Ishikawa (cell line): Measurements from ENCODE around the gene ANO8.

ENCODE experiments used
- CEBPB ChIP-seq: IDR thresholded peaks from 2 replicates; pipeline ENCODE4 v1.6.1; 2012
- CREB1 ChIP-seq: IDR thresholded peaks from 2 replicates; pipeline ENCODE4 v1.6.1; 2012; ENCODE audit warnings: low read depth
- EGR1 ChIP-seq: IDR thresholded peaks from 2 replicates; pipeline ENCODE4 v1.6.1; 2012
- EP300 ChIP-seq: IDR thresholded peaks from 2 replicates; pipeline ENCODE4 v1.6.1; 2012; ENCODE audit warnings: borderline replicate concordance
- FOXM1 ChIP-seq: IDR thresholded peaks from 2 replicates; pipeline ENCODE4 v1.6.1; 2012; ENCODE audit warnings: low read depth, borderline replicate concordance
- NFIC ChIP-seq: IDR thresholded peaks from 2 replicates; pipeline ENCODE4 v1.6.1; 2012
- RAD21 ChIP-seq: IDR thresholded peaks from 2 replicates; pipeline ENCODE4 v1.6.1; 2012; ENCODE audit warnings: low read depth
- TAF1 ChIP-seq: IDR thresholded peaks from 2 replicates; pipeline ENCODE4 v1.6.1; 2012; ENCODE audit warnings: low read depth, mild to moderate bottlenecking
- TCF12 ChIP-seq: IDR thresholded peaks from 2 replicates; pipeline ENCODE4 v1.6.1; 2012; ENCODE audit warnings: low read depth
- TEAD4 ChIP-seq: IDR thresholded peaks from 2 replicates; pipeline ENCODE4 v1.6.1; 2012
- YY1 ChIP-seq: IDR thresholded peaks from 2 replicates; pipeline ENCODE4 v1.6.1; 2012; ENCODE audit warnings: low read depth
- ZBTB7A ChIP-seq: IDR thresholded peaks from 2 replicates; pipeline ENCODE4 v1.6.1; 2012; ENCODE audit warnings: low read depth
- TF ChIP-seq, protein P1 (sequence below): IDR thresholded peaks from 2 replicates; pipeline ENCODE4 v1.6.1; 2012
- TF ChIP-seq, protein P2 (sequence below): IDR thresholded peaks from 2 replicates; pipeline ENCODE4 v1.6.1; 2012; ENCODE audit warnings: low read depth, mild to moderate bottlenecking
- TF ChIP-seq, protein P3 (sequence below): IDR thresholded peaks from 2 replicates; pipeline ENCODE4 v1.6.1; 2012

The ANO8 gene, protein sequence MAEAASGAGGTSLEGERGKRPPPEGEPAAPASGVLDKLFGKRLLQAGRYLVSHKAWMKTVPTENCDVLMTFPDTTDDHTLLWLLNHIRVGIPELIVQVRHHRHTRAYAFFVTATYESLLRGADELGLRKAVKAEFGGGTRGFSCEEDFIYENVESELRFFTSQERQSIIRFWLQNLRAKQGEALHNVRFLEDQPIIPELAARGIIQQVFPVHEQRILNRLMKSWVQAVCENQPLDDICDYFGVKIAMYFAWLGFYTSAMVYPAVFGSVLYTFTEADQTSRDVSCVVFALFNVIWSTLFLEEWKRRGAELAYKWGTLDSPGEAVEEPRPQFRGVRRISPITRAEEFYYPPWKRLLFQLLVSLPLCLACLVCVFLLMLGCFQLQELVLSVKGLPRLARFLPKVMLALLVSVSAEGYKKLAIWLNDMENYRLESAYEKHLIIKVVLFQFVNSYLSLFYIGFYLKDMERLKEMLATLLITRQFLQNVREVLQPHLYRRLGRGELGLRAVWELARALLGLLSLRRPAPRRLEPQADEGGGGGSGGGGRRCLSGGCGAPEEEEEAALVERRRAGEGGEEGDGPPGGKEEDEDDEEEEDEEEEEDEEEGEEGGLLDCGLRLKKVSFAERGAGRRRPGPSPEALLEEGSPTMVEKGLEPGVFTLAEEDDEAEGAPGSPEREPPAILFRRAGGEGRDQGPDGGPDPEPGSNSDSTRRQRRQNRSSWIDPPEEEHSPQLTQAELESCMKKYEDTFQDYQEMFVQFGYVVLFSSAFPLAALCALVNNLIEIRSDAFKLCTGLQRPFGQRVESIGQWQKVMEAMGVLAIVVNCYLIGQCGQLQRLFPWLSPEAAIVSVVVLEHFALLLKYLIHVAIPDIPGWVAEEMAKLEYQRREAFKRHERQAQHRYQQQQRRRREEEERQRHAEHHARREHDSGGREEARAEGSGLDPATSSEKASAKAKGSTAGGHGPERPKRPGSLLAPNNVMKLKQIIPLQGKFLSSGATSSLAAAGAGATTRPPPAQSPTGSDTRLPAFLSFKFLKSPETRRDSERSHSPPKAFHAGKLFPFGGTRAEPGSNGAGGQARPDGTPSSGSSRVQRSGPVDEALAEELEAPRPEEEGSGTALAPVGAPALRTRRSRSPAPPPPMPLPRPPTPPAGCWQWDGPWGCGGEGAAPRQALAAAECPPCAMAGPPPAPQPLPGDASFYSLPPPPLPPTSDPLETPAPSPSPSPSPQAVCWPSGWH

DNA sequence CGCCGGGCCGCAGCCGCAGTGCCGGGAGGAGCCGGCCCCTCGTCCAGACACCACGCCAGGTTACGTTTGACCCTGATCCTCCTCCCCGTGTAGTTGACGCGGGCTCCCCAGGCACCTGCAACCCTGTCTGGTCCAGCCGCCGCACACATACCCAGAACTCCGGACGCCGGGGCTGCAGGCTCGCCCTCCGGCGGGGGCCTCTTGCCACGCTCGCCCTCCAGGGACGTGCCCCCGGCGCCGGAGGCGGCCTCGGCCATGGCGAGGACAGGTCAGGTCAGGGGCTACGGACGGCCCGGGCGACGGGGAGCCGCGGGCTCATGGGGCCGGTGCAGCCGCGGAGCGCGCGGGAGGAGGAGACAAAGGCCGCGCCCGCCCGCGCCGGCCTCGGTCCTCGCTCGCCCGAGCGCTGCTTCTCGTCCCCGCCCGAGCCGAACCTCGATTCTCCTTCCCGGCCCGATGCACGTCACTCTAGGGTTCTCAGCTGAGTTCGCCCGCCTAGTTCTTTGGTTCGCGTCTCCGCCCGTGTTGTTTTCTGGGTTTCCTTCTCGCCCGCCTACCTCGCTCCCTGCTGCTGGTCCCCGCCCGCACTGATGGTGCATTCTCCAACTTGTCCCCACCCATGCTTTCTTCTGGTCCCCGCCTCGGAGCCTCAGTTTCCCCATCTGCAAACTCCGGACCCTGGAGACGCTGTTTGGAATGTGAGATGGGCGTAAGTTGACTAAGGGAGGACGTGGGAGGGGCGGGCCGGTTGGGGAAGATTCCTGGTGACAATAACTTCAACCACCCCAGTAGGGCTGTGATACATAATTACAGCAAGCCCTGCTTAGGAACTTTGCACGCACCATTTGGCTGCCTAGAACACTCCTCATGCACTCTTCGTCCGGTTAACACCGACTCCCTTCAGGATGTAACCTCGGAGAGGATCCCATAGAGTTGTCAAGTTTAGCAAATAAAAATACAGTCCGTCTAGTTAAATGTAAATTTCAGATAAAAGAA lies at the start of gene ANO8:
TSS of gene ANO8 (minus strand) at position 442 of the 996 bp plus-strand sequence. CDS start at position 257, 185 bp downstream.
- TF ChIP-seq EGR1 (0 out of 2 replicates have a peak, but pooled peaks have one; percentile 24), EP300 (no peak), YY1 (peak; percentile 72), FOXM1 (no peak), ZBTB7A (no peak), CEBPB (no peak), RAD21 (no peak), NFIC (no peak; the same call in 1 of the 2 replicates), CREB1 (peak; percentile 60), TCF12 (no peak; the same call in 1 of the 2 replicates), TAF1 (peak; percentile 32; the same call in 1 of the 2 replicates), TEAD4 (peak; percentile 68)
- TF ChIP-seq, protein P1, sequence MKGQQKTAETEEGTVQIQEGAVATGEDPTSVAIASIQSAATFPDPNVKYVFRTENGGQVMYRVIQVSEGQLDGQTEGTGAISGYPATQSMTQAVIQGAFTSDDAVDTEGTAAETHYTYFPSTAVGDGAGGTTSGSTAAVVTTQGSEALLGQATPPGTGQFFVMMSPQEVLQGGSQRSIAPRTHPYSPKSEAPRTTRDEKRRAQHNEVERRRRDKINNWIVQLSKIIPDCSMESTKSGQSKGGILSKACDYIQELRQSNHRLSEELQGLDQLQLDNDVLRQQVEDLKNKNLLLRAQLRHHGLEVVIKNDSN = no peak
- TF ChIP-seq, protein P2, sequence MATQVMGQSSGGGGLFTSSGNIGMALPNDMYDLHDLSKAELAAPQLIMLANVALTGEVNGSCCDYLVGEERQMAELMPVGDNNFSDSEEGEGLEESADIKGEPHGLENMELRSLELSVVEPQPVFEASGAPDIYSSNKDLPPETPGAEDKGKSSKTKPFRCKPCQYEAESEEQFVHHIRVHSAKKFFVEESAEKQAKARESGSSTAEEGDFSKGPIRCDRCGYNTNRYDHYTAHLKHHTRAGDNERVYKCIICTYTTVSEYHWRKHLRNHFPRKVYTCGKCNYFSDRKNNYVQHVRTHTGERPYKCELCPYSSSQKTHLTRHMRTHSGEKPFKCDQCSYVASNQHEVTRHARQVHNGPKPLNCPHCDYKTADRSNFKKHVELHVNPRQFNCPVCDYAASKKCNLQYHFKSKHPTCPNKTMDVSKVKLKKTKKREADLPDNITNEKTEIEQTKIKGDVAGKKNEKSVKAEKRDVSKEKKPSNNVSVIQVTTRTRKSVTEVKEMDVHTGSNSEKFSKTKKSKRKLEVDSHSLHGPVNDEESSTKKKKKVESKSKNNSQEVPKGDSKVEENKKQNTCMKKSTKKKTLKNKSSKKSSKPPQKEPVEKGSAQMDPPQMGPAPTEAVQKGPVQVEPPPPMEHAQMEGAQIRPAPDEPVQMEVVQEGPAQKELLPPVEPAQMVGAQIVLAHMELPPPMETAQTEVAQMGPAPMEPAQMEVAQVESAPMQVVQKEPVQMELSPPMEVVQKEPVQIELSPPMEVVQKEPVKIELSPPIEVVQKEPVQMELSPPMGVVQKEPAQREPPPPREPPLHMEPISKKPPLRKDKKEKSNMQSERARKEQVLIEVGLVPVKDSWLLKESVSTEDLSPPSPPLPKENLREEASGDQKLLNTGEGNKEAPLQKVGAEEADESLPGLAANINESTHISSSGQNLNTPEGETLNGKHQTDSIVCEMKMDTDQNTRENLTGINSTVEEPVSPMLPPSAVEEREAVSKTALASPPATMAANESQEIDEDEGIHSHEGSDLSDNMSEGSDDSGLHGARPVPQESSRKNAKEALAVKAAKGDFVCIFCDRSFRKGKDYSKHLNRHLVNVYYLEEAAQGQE = no peak
- TF ChIP-seq, protein P3, sequence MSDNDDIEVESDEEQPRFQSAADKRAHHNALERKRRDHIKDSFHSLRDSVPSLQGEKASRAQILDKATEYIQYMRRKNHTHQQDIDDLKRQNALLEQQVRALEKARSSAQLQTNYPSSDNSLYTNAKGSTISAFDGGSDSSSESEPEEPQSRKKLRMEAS = peak; percentile 66

DNA sequence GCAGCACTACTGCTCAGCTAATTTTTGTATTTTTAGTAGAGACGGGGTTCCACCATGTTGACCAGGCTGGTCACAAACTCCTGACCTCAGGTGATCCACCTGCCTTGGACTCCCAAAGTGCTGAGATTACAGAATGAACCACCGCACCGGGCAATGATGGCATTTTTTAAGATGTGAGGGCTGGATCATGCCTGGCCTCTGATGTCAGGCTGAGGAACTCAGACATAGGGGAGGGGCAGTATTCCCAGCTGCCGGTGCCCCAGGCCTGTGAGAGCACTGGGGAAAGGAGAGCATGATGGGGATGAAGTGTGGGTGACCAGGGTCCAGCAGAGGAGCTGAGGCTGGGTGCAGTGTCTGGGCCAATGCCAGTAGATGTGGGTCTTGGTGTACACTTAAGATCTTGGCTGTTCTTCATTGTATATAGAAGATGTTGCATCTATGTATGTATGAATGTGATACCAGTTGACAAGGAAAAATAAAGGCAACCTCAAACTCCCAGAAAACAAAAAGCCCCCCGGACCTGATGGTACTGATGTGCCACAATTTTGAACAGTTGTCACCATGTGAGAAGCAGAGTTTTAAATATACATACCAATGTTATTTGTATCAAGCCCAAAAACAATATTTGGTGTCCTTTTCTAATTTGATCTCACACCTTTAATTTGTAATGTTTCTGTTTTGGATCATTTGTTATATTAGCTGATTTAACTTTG lies 45.9 kb upstream of the ANO8 start:
- TF ChIP-seq NFIC (no peak), CEBPB (no peak), YY1 (no peak), FOXM1 (no peak), CREB1 (no peak), EGR1 (no peak), EP300 (no peak), TAF1 (no peak), TEAD4 (no peak)
- TF ChIP-seq, protein P2 = no peak
- TF ChIP-seq, protein P1 = no peak

DNA sequence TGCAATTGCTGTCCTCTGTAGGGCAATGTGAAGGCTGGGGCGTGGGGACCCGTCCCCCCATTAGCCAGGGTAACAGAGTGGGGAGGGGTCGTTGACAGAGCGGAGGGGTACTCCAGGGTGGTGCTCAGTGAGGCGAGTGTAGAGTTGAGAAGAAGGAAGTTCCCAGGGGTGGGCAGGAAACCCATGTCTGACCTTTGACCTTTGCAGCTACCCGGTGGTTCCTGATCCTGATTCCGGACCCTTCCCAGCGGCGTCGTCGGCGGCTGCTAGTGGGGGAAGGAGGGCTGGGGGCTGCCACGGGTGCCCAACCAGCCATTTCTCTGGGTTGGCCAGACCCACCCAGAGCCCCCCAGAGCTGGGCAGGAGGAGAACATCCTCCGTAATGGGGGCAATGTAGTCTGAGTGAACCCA lies 44.6 kb upstream of the ANO8 start:
- TF ChIP-seq ZBTB7A (no peak), NFIC (no peak), EP300 (no peak), CEBPB (no peak), TCF12 (no peak), RAD21 (no peak), TAF1 (no peak), CREB1 (no peak), EGR1 (no peak), FOXM1 (no peak), YY1 (no peak), TEAD4 (no peak)
- TF ChIP-seq, protein P3 = no peak
- TF ChIP-seq, protein P2 = no peak
- TF ChIP-seq, protein P1 = no peak
